ENCODE data around the gene DDX39B.
A peak's percentile ranks its signal among the peaks of the same experiment; 100 is the strongest.
"Not testable (repeated sequence)": the region's sequence is repeated elsewhere in the genome, so short reads cannot be mapped to it uniquely, and the experiment has no call there.

Gene DDX39B

GRCh38 chr6:31495580-31495979 lies 46.2 kb downstream of the DDX39B start:
- Histone ChIP-seq H3K9me2 (ENCODE audit: low read depth, low read length) (no peaks in the 10 kb centered on the region), H2AFZ (ENCODE audit: low read length) (no peak overlapping the region), H3K36me3 (ENCODE audit: insufficient read depth, low read length) (peaks cover 1% of the 10 kb centered on the region), H3K27me3 (ENCODE audit: insufficient read depth, low read length) (no peaks in the 10 kb centered on the region), H3K4me2 (ENCODE audit: low read length) (peak overlapping the region; percentile 84), H3K27ac (ENCODE audit: low read depth, low read length, poor library complexity, severe bottlenecking) (peak overlapping the region; percentile 82), H3K4me1 (ENCODE audit: insufficient read depth, low read length, severe bottlenecking) (peaks cover 52% of the 10 kb centered on the region), H3F3A (ENCODE audit: insufficient read depth, low read length) (no peaks in the 10 kb centered on the region), H3K4me3 (ENCODE audit: low read depth, low read length, poor library complexity, severe bottlenecking) (peak overlapping the region; percentile 95), H3K79me2 (ENCODE audit: insufficient read depth, low read length) (peaks cover 29% of the 10 kb centered on the region), H4K20me1 (ENCODE audit: insufficient read depth, low read length) (no peaks in the 10 kb centered on the region), H3K9me3 (ENCODE audit: low read length) (no peaks in the 10 kb centered on the region), H3K9ac (ENCODE audit: low read length) (peak overlapping the region; percentile 91)
- no peak for TF ChIP-seq EZH2 (IDR thresholded peaks at IDR 0.05; ENCODE audit: borderline replicate concordance, low read length)
- TF ChIP-seq, protein P1, sequence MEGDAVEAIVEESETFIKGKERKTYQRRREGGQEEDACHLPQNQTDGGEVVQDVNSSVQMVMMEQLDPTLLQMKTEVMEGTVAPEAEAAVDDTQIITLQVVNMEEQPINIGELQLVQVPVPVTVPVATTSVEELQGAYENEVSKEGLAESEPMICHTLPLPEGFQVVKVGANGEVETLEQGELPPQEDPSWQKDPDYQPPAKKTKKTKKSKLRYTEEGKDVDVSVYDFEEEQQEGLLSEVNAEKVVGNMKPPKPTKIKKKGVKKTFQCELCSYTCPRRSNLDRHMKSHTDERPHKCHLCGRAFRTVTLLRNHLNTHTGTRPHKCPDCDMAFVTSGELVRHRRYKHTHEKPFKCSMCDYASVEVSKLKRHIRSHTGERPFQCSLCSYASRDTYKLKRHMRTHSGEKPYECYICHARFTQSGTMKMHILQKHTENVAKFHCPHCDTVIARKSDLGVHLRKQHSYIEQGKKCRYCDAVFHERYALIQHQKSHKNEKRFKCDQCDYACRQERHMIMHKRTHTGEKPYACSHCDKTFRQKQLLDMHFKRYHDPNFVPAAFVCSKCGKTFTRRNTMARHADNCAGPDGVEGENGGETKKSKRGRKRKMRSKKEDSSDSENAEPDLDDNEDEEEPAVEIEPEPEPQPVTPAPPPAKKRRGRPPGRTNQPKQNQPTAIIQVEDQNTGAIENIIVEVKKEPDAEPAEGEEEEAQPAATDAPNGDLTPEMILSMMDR (IDR thresholded peaks at IDR 0.05; ENCODE audit: low read length), result no peak

- H3F3A ChIP-seq (ENCODE audit: insufficient read depth, low read length), result no peaks in the 10 kb centered on the region
- H3K9me3 ChIP-seq (ENCODE audit: low read length), result no peaks in the 10 kb centered on the region
- H3K36me3 ChIP-seq (ENCODE audit: insufficient read depth, low read length), result no peaks in the 10 kb centered on the region
- peak overlapping the region; percentile 82 for H3K27ac ChIP-seq (ENCODE audit: low read depth, low read length, poor library complexity, severe bottlenecking)
- peaks cover 49% of the 10 kb centered on the region for H3K4me1 ChIP-seq (ENCODE audit: insufficient read depth, low read length, severe bottlenecking)
- H3K79me2 ChIP-seq (ENCODE audit: insufficient read depth, low read length), result peaks cover 17% of the 10 kb centered on the region
- TF ChIP-seq EZH2 (IDR thresholded peaks at IDR 0.05; ENCODE audit: borderline replicate concordance, low read length), result no peak
- TF ChIP-seq, protein P1 (IDR thresholded peaks at IDR 0.05; ENCODE audit: low read length), result peak; percentile 95
- H3K4me3 ChIP-seq (ENCODE audit: low read depth, low read length, poor library complexity, severe bottlenecking), result peak overlapping the region; percentile 95
- peak overlapping the region; percentile 91 for H3K9ac ChIP-seq (ENCODE audit: low read length)
- peak overlapping the region; percentile 90 for H2AFZ ChIP-seq (ENCODE audit: low read length)
- H3K27me3 ChIP-seq (ENCODE audit: insufficient read depth, low read length), result no peaks in the 10 kb centered on the region
- no peaks in the 10 kb centered on the region for H4K20me1 ChIP-seq (ENCODE audit: insufficient read depth, low read length)
- H3K4me2 ChIP-seq (ENCODE audit: low read length), result peak overlapping the region; percentile 84
- H3K9me2 ChIP-seq (ENCODE audit: low read depth, low read length), result no peaks in the 10 kb centered on the region
Observed at GRCh38 chr6:31493875-31494694, 47.7 kb downstream of the DDX39B start.

DNA sequence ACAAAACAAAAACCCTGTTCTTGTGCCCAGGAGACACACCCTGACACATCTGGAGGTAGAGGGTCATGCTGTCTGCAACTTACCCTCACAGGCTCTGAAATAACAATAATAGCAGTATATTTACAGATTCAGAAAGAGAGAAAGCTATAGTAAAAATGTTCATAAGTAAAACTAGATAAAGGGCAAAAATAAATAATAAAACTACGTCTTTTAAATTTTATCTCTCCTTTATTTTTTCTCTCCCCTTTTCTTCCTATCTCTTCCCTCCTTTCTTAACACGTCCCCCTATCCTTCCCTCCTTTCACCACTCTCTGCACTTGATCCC lies 48.3 kb downstream of the DDX39B start:
- peak overlapping the region; percentile 82 for H3K27ac ChIP-seq (ENCODE audit: low read depth, low read length, poor library complexity, severe bottlenecking)
- H3K79me2 ChIP-seq (ENCODE audit: insufficient read depth, low read length), result peaks cover 12% of the 10 kb centered on the region
- peak overlapping the region; percentile 95 for H3K4me3 ChIP-seq (ENCODE audit: low read depth, low read length, poor library complexity, severe bottlenecking)

More for the DNA sequence above, 48.3 kb downstream of the DDX39B start:
- H3K9ac ChIP-seq (ENCODE audit: low read length), result peak overlapping the region; percentile 91
- not testable (repeated sequence) for H3F3A ChIP-seq (ENCODE audit: insufficient read depth, low read length); H4K20me1 ChIP-seq (ENCODE audit: insufficient read depth, low read length); H3K9me3 ChIP-seq (ENCODE audit: low read length); H3K27me3 ChIP-seq (ENCODE audit: insufficient read depth, low read length); H2AFZ ChIP-seq (ENCODE audit: low read length); H3K9me2 ChIP-seq (ENCODE audit: low read depth, low read length); H3K36me3 ChIP-seq (ENCODE audit: insufficient read depth, low read length)
- peaks cover 44% of the 10 kb centered on the region for H3K4me1 ChIP-seq (ENCODE audit: insufficient read depth, low read length, severe bottlenecking)
- H3K4me2 ChIP-seq (ENCODE audit: low read length), result peak overlapping the region; percentile 84
